Heart left ventricle (tissue), 16 donors: ENCODE measurements around the gene SPTSSA. TPM values are rescaled to one million over a fixed set of nuclear protein-coding genes. Genes with fewer than 3 reads are reported as not detected.
"Not testable (repeated sequence)": the region's sequence is repeated elsewhere in the genome, so short reads cannot be mapped to it uniquely, and the experiment has no call there.

Experiments used
- ATAC-seq, 4 donors: fragments of 200-7000 bp; cut with Tn5 transposase; one replicate each; pipeline ENCODE4 v1.9.1; 2020 to 2022; ENCODE audit warnings: moderate library complexity in 4 of 4, mild to moderate bottlenecking in 3 of 4, moderate number of reproducible peaks in 1 of 4
- DNase-seq, 5 donors: peaks; one replicate each; pipeline ENCODE4 v3.0.0-alpha.2; 2020
- H3K27ac ChIP-seq, 12 donors: fragments of 200-600 bp; sonication (generic) in 4 of 12; one replicate each; pipeline versions ENCODE4 v1.5.0 to v1.8.0; 2016 to 2022; ENCODE audit warnings: mild to moderate bottlenecking in 2 of 12
- H3K27me3 ChIP-seq, 9 donors: fragments of 200-600 bp; sonication (generic) in 2 of 9; one replicate each; pipeline versions ENCODE4 v1.5.1 to v1.8.0; 2016 to 2022; ENCODE audit warnings: mild to moderate bottlenecking in 3 of 9
- H3K36me3 ChIP-seq, 9 donors: fragments of 200-600 bp; sonication (generic) in 2 of 9; one replicate each; pipeline versions ENCODE4 v1.5.0 to v1.8.0; 2018 to 2022; ENCODE audit warnings: mild to moderate bottlenecking in 2 of 9
- H3K4me1 ChIP-seq, 12 donors: fragments of 200-600 bp; sonication (generic) in 4 of 12; one replicate each; pipeline versions ENCODE4 v1.5.0 to v1.8.0; 2016 to 2022; ENCODE audit warnings: mild to moderate bottlenecking in 3 of 12
- H3K4me3 ChIP-seq, 12 donors: fragments of 200-600 bp; sonication (generic) in 4 of 12; one replicate each; pipeline versions ENCODE4 v1.5.0 to v1.8.0; 2017 to 2022; ENCODE audit warnings: mild to moderate bottlenecking in 9 of 12, moderate library complexity in 4 of 12
- H3K9me3 ChIP-seq, 12 donors: fragments of 200-600 bp; sonication (generic) in 4 of 12; one replicate each; pipeline versions ENCODE4 v1.5.0 to v1.8.0; 2016 to 2022; ENCODE audit warnings: mild to moderate bottlenecking in 1 of 12
- POLR2A ChIP-seq, 2 donors: fragments of 450-650 bp; IDR thresholded peaks; one replicate each; pipeline ENCODE4 v1.6.1; 2017; ENCODE audit warnings: antibody characterized with exemption in 2 of 2, mild to moderate bottlenecking in 2 of 2, moderate library complexity in 2 of 2
- WGBS, 4 donors: extraction: QIAGEN DNeasy Blood & Tissue Kit in 2 of 4; methylation state at CpG; one replicate each; pipeline versions ENCODE4 v1.1.5 to v1.1.7; 2013 to 2018; 5-methylcytosine and 5-hydroxymethylcytosine counted together
- intact Hi-C, 10 donors: fragments of 100-400 bp; cut with DNase I; formaldehyde crosslinking; loops; one replicate each; pipeline versions ENCODE4 v1.11.1 to v1.14.2; 2022
- polyA plus RNA-seq, 2 donors: library from polyadenylated mRNA; stranded (reverse); fragments of 200-250 nt; gene quantifications; one replicate each; pipeline ENCODE4 v1.2.3, GENCODE V29; 2013
- total RNA-seq, 9 donors: library from RNA; depleted of rRNA in 2 of 9; stranded (reverse); fragments of >200 nt in 2 of 9; fragmentation: NEBNext Ultra II Directional in 3 of 9; extraction: Animal tissue kit (Norgen Biotek cat#: 25700) in 3 of 9; gene quantifications; one replicate each; pipeline versions ENCODE4 v1.1.0 to v1.2.4, GENCODE V29; 2016 to 2023
- TF ChIP-seq, protein P1 (sequence below), 12 donors: fragments of 200-600 bp; sonication (generic) in 4 of 12; IDR thresholded peaks; one replicate each; pipeline versions ENCODE4 v1.5.0 to v1.8.0; 2018 to 2022; ENCODE audit warnings: antibody characterized with exemption in 12 of 12, mild to moderate bottlenecking in 5 of 12
- donor health status: ischemic (EF 13 %, LVEDD 7.1; RV severe dilation, severe dysfunction).
- donor health status: healthy with polysubstance abuse.
- donor health status: DM: no; HTN: yes; CAD: no.
- donor health status: DM: no; HTN: no; CAD: no.
- donor health status: ischemic (EF 25% LVEDD 6.9; RV normal size, moderate dysfunction).
- donor health status: ischemic (EF 25% LVEDD 5.7; RV mildly dilated, moderate dysfunction).
- donor health status: healthy.
- donor health status: DM: yes; HTN: yes; CAD: no.
- donor health status: ischemic (EF 35%, LVEDD 5.7; RV mildly dilated, moderate dysfunction).
- donor health status: nonischemic (EF 11% LVEDD 7.7; RV severe dilation, severe dysfunction).
- donor health status: DM: yes; HTN: yes; CAD: no.
- donor health status: PGD.
- donor health status: ischemic (EF 29% LVEDD 5.4; RV normal size, mild dysfunction).
- donor health status: nonischemic (EF 23%, LVEDD 6.1; RV moderate dilation, normal function).

SPTSSA gene
- total and polyA plus RNA-seq, 11 donors: 8.3 to 24.9 (median 12.5) TPM

DNA sequence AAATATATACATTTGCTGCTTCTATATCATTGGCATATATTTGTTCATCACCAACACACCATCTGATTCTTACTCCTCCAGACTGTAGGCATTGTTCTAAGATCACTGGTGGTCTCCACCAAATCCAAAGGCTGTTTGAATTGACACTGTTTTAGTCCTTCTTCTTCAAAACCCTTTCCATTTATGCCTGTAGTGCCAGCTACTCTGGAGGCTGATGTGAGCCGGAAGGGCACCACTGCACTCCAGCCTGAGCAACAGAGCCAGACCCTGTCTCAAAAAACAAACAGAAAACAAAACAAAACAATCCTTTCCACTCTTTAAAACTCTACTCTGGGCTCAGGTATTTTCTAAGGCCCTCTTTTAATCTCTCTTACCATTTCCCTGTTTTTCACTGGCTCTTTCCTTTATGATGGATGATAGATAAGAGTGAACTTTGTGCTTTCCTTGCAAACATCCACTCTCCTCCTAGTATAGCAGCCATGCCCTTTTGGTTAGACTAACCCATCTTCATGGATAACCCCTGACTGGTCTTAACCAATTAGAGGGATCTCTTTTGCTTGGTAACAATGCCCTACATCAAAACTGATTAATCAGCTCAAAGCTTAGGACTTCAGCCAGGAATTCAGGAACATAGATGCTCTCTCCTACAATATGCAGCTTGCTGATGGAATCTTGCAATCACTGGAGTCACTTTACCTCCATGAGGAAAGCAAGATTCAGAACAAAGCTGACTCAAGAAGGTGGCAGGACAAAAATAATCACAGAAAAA is 24.9 kb downstream of the SPTSSA start:
- Histone ChIP-seq H3K27ac (no peak overlapping the region), H3K4me1 (peaks cover 0 to 18% (median 0%) of the 10 kb centered on the region in 12 donors), H3K27me3 (no peaks in the 10 kb centered on the region), H3K4me3 (no peak overlapping the region), H3K9me3 (no peaks in the 10 kb centered on the region), H3K36me3 (peaks cover 0 to 7% (median 0%) of the 10 kb centered on the region in 9 donors)
- DNase-seq (no peak), ATAC-seq (no peak)
- 88 to 98% (median 94%) methylated on average over 1 of the region's 1 CpG for WGBS, 4 donors
- intact Hi-C loops: no loop called here
- TF ChIP-seq, protein P1, sequence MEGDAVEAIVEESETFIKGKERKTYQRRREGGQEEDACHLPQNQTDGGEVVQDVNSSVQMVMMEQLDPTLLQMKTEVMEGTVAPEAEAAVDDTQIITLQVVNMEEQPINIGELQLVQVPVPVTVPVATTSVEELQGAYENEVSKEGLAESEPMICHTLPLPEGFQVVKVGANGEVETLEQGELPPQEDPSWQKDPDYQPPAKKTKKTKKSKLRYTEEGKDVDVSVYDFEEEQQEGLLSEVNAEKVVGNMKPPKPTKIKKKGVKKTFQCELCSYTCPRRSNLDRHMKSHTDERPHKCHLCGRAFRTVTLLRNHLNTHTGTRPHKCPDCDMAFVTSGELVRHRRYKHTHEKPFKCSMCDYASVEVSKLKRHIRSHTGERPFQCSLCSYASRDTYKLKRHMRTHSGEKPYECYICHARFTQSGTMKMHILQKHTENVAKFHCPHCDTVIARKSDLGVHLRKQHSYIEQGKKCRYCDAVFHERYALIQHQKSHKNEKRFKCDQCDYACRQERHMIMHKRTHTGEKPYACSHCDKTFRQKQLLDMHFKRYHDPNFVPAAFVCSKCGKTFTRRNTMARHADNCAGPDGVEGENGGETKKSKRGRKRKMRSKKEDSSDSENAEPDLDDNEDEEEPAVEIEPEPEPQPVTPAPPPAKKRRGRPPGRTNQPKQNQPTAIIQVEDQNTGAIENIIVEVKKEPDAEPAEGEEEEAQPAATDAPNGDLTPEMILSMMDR (IDR thresholded peaks at IDR 0.05): no peak
- no peak for TF ChIP-seq POLR2A (IDR thresholded peaks at IDR 0.05)

DNA sequence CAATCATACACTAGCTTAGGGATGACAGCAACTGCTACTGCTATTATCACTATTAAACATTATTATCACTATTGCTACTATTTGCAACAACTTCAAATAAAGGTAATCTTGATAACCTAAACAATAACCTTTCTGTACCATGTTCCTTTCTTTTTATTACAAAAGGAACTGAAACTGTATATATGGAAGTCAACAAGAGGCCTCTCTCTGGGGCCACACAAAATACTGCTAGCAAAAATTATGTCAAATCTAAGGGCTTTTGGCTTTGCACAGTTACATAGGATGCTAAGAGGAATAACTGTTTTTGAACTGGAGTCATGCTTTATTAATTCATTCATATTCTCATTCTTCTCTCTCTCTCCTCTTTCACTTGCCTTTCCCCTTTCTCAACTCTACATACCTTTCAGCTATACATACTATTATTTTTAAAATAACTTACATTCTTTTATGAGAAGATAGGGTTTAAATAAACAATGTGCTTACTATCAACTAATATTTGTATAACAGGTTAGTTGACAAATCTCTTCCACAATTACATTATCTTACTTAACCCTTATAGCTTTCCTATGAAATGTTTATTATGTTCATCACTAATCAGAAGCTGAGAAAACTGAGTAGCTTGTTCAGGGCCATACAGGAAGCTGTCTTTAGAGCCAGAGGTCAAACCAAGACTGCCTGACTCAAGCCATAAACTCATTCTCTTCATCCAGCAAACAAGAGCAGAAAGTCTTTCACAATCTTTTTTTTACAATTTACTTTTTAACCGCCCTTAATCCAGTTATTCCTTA is 25.7 kb downstream of the SPTSSA start:
- WGBS, 4 donors: 87 to 97% (median 90%) methylated on average over 1 of the region's 1 CpG
- ATAC-seq: no peak
- no peak overlapping the region for H3K27ac ChIP-seq
- H3K4me1 ChIP-seq: peaks cover 0 to 18% (median 0%) of the 10 kb centered on the region in 12 donors
- intact Hi-C loops: no loop called here
- TF ChIP-seq POLR2A (IDR thresholded peaks at IDR 0.05): no peak
- TF ChIP-seq, protein P1 (IDR thresholded peaks at IDR 0.05): no peak
- DNase-seq: no peak
- no peaks in the 10 kb centered on the region for H3K9me3 ChIP-seq
- H3K36me3 ChIP-seq: peaks cover 0 to 7% (median 0%) of the 10 kb centered on the region in 9 donors
- no peak overlapping the region for H3K4me3 ChIP-seq
- H3K27me3 ChIP-seq: no peaks in the 10 kb centered on the region

DNA sequence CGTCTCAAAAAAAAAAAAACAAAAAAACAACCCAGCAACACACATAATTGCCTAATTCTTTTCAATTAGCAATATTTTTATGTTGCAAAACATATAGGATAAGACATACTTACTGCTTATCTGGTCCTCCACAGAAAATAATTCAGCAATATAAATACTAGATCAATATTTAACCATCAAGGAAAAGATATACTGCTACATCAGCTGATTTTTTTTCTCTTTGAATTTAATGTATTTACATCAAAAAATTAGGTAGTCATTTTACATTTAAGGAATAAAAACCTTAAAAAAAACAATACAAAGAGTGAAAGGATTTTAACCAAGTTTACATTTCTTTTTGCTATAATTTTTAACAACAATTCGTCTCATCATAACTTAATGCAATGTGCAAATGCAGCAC is 28.1 kb downstream of the SPTSSA start:
- no peak overlapping the region for H3K4me3 ChIP-seq
- 88 to 95% (median 93%) methylated on average over 2 of the region's 2 CpGs for WGBS, 4 donors
- H3K27me3 ChIP-seq: no peaks in the 10 kb centered on the region
- no peak overlapping the region for H3K27ac ChIP-seq
- H3K9me3 ChIP-seq: no peaks in the 10 kb centered on the region
- ATAC-seq: no peak
- no peak for TF ChIP-seq POLR2A (IDR thresholded peaks at IDR 0.05)
- TF ChIP-seq, protein P1 (IDR thresholded peaks at IDR 0.05): no peak
- H3K4me1 ChIP-seq: peaks cover 0 to 18% (median 0%) of the 10 kb centered on the region in 12 donors
- DNase-seq: no peak
- peaks cover 0 to 7% (median 0%) of the 10 kb centered on the region in 9 donors for H3K36me3 ChIP-seq
- intact Hi-C loops: no loop called here

DNA sequence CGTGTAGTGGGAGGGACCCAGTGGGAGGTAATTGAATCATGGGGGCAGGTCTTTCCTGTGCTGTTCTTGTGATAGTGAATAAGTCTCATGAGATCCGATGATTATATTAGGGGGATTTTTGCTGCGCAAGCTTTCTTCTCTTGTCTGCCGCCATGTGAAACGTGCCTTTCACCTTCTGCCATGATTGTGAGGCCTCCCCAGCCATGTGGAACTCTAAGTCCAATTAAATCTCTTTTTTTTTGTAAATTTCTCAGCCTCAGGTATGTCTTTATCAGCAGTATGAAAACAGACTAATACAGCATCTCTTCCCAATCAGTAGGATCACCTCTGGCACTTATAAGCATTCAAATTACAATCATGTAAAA is 34.0 kb downstream of the SPTSSA start:
- ATAC-seq, DNase-seq, H3K36me3 ChIP-seq, H3K4me1 ChIP-seq, H3K9me3 ChIP-seq, H3K4me3 ChIP-seq, intact Hi-C loops, H3K27ac ChIP-seq, H3K27me3 ChIP-seq: not testable (repeated sequence)
- WGBS, 4 donors: 77 to 84% (median 82%) methylated on average over 5 of the region's 5 CpGs
